Heart left ventricle (tissue), 13 donors: ENCODE data around the gene ZDHHC14.

Experiments used
- CTCF ChIP-seq, 12 donors: fragments of 200-600 bp; sonication (generic) in 4 of 12; IDR thresholded peaks; one replicate each; pipeline versions ENCODE4 v1.5.0 to v1.8.0; 2018 to 2022; ENCODE audit warnings: antibody characterized with exemption in 12 of 12, mild to moderate bottlenecking in 5 of 12
- POLR2A ChIP-seq, 2 donors: fragments of 450-650 bp; IDR thresholded peaks; one replicate each; pipeline ENCODE4 v1.6.1; 2017; ENCODE audit warnings: antibody characterized with exemption in 2 of 2, mild to moderate bottlenecking in 2 of 2, moderate library complexity in 2 of 2
- donor health status: ischemic (EF 13 %, LVEDD 7.1; RV severe dilation, severe dysfunction).
- donor health status: DM: no; HTN: yes; CAD: no.
- donor health status: DM: no; HTN: no; CAD: no.
- donor health status: ischemic (EF 25% LVEDD 6.9; RV normal size, moderate dysfunction).
- donor health status: ischemic (EF 25% LVEDD 5.7; RV mildly dilated, moderate dysfunction).
- donor health status: ischemic (EF 35%, LVEDD 5.7; RV mildly dilated, moderate dysfunction).
- donor health status: nonischemic (EF 11% LVEDD 7.7; RV severe dilation, severe dysfunction).
- donor health status: DM: yes; HTN: yes; CAD: no.
- donor health status: PGD.
- donor health status: ischemic (EF 29% LVEDD 5.4; RV normal size, mild dysfunction).
- donor health status: nonischemic (EF 23%, LVEDD 6.1; RV moderate dilation, normal function).

- TF ChIP-seq CTCF (IDR thresholded peaks at IDR 0.05) (no peak), POLR2A (IDR thresholded peaks at IDR 0.05) (no peak)
These were observed 289.6 kb downstream of the ZDHHC14 start for GRCh38 chr6:157670466-157671186.
